ENCODE data around the gene PTPRF. TPM values are rescaled to one million over a fixed set of nuclear protein-coding genes. Genes with fewer than 3 reads are reported as not detected.
"Not testable (repeated sequence)": the region's sequence is repeated elsewhere in the genome, so short reads cannot be mapped to it uniquely, and the experiment has no call there.

Gene PTPRF
- total RNA-seq, 1 experiment from 2014 or later = 110 TPM

- no peak for DNase-seq (ENCODE audit: low spot score)
- ChIA-PET CTCF (no interaction called here), POLR2A (ENCODE audit: low non-redundant PET) (no interaction called here)
- H3K36me3 ChIP-seq (ENCODE audit: insufficient read depth, low read length, poor library complexity, severe bottlenecking) = no peaks in the 10 kb centered on the region
- intact Hi-C loops (cut with micrococcal nuclease; ENCODE audit: unreplicated experiment) = no loop called here
- no peak overlapping the region for H3K4me3 ChIP-seq (ENCODE audit: low read depth, low read length, poor library complexity, severe bottlenecking)
- no TSS peak for BruUV-seq (replicated peaks)
- H3K4me1 ChIP-seq (ENCODE audit: insufficient read depth, low read length, poor library complexity, severe bottlenecking) = no peaks in the 10 kb centered on the region
- no peak overlapping the region for H3K27ac ChIP-seq (ENCODE audit: low read depth, low read length, poor library complexity, severe bottlenecking)
- TF ChIP-seq CTCF (conservative IDR thresholded peaks at IDR 0.05; ENCODE audit: low read depth, low read length) = no peak
- TF ChIP-seq EZH2 (IDR thresholded peaks at IDR 0.05; ENCODE audit: borderline replicate concordance, low read depth, low read length, poor library complexity, severe bottlenecking) = no peak
- H3K9me3 ChIP-seq (ENCODE audit: low read depth, low read length, poor library complexity, severe bottlenecking) = no peaks in the 10 kb centered on the region
- no peaks in the 10 kb centered on the region for H3K27me3 ChIP-seq (replicated peaks; ENCODE audit: insufficient read depth, low read depth, low read length, poor library complexity)
These were observed 30.8 kb upstream of the PTPRF start for GRCh38 chr1:43499898-43500297.

GRCh38 chr1:43501806-43502205 is 28.9 kb upstream of the PTPRF start:
- CTCF ChIA-PET; POLR2A ChIA-PET (ENCODE audit: low non-redundant PET); H3K4me3 ChIP-seq (ENCODE audit: low read depth, low read length, poor library complexity, severe bottlenecking); BruUV-seq (replicated peaks); H3K27ac ChIP-seq (ENCODE audit: low read depth, low read length, poor library complexity, severe bottlenecking); H3K9me3 ChIP-seq (ENCODE audit: low read depth, low read length, poor library complexity, severe bottlenecking); H3K4me1 ChIP-seq (ENCODE audit: insufficient read depth, low read length, poor library complexity, severe bottlenecking); intact Hi-C loops (cut with micrococcal nuclease; ENCODE audit: unreplicated experiment); H3K36me3 ChIP-seq (ENCODE audit: insufficient read depth, low read length, poor library complexity, severe bottlenecking); DNase-seq (ENCODE audit: low spot score); H3K27me3 ChIP-seq (replicated peaks; ENCODE audit: insufficient read depth, low read depth, low read length, poor library complexity): not testable (repeated sequence)

- intact Hi-C loops (cut with micrococcal nuclease; ENCODE audit: unreplicated experiment) = no loop called here
- BruUV-seq (replicated peaks) = no TSS peak
- TF ChIP-seq CTCF (conservative IDR thresholded peaks at IDR 0.05; ENCODE audit: low read depth, low read length) (no peak), EZH2 (IDR thresholded peaks at IDR 0.05; ENCODE audit: borderline replicate concordance, low read depth, low read length, poor library complexity, severe bottlenecking) (no peak)
These were observed 27.1 kb upstream of the PTPRF start for GRCh38 chr1:43503534-43503933.

GRCh38 chr1:43505077-43505780 is 25.5 kb upstream of the PTPRF start:
- Histone ChIP-seq H3K9me3 (ENCODE audit: low read depth, low read length, poor library complexity, severe bottlenecking) (no peaks in the 10 kb centered on the region), H3K27ac (ENCODE audit: low read depth, low read length, poor library complexity, severe bottlenecking) (no peak overlapping the region), H3K4me3 (ENCODE audit: low read depth, low read length, poor library complexity, severe bottlenecking) (no peak overlapping the region), H3K27me3 (replicated peaks; ENCODE audit: insufficient read depth, low read depth, low read length, poor library complexity) (no peaks in the 10 kb centered on the region), H3K36me3 (ENCODE audit: insufficient read depth, low read length, poor library complexity, severe bottlenecking) (no peaks in the 10 kb centered on the region), H3K4me1 (ENCODE audit: insufficient read depth, low read length, poor library complexity, severe bottlenecking) (no peaks in the 10 kb centered on the region)
- no TSS peak for BruUV-seq (replicated peaks)
- DNase-seq (ENCODE audit: low spot score) = no peak
- ChIA-PET POLR2A (ENCODE audit: low non-redundant PET) (no interaction called here), CTCF (no interaction called here)
- intact Hi-C loops (cut with micrococcal nuclease; ENCODE audit: unreplicated experiment) = no loop called here
- TF ChIP-seq EZH2 (IDR thresholded peaks at IDR 0.05; ENCODE audit: borderline replicate concordance, low read depth, low read length, poor library complexity, severe bottlenecking) (no peak), CTCF (conservative IDR thresholded peaks at IDR 0.05; ENCODE audit: low read depth, low read length) (no peak)

More at GRCh38 chr1:43503534-43503933, 27.1 kb upstream of the PTPRF start:
- CTCF ChIA-PET = no interaction called here
- H3K27ac ChIP-seq (ENCODE audit: low read depth, low read length, poor library complexity, severe bottlenecking) = no peak overlapping the region
- POLR2A ChIA-PET (ENCODE audit: low non-redundant PET) = no interaction called here
- no peaks in the 10 kb centered on the region for H3K27me3 ChIP-seq (replicated peaks; ENCODE audit: insufficient read depth, low read depth, low read length, poor library complexity)
- H3K4me1 ChIP-seq (ENCODE audit: insufficient read depth, low read length, poor library complexity, severe bottlenecking) = no peaks in the 10 kb centered on the region
- no peaks in the 10 kb centered on the region for H3K36me3 ChIP-seq (ENCODE audit: insufficient read depth, low read length, poor library complexity, severe bottlenecking)
- H3K4me3 ChIP-seq (ENCODE audit: low read depth, low read length, poor library complexity, severe bottlenecking) = no peak overlapping the region
- no peak for DNase-seq (ENCODE audit: low spot score)
- H3K9me3 ChIP-seq (ENCODE audit: low read depth, low read length, poor library complexity, severe bottlenecking) = no peaks in the 10 kb centered on the region
